ENCODE results near the gene GLO1.
"Not testable (repeated sequence)": the region's sequence is repeated elsewhere in the genome, so short reads cannot be mapped to it uniquely, and the experiment has no call there.

The GLO1 gene

GRCh38 chr6:38703949-38704590, 1.1 kb upstream of the GLO1 start:
- DNase-seq = no peak

- no peak for DNase-seq
Observed at GRCh38 chr6:38701551-38701950, 1.4 kb downstream of the GLO1 start.

- not testable (repeated sequence) for DNase-seq
Observed at GRCh38 chr6:38699702-38700101, 3.2 kb downstream of the GLO1 start.

DNA sequence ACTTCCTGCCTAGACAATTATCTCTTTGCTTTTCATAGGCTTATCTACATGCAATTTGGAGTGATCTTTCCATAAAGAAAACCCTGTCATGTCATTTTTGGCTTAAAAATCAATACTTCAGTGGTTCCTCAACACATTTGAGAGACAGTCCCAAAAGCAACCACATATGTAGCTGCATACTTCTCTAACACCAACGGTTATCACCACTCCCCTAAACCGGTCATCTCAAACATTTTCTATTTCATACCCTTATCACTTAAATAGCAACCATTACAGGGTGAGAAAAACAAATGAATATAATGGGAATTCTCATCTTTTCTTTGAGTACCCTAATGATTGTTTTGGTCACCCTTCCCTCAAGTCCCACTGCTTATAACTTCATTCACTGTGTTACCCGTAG, 5.1 kb downstream of the GLO1 start:
- no peak for DNase-seq

- DNase-seq = no peak
Observed at GRCh38 chr6:38696345-38696744, 6.6 kb downstream of the GLO1 start.

DNA sequence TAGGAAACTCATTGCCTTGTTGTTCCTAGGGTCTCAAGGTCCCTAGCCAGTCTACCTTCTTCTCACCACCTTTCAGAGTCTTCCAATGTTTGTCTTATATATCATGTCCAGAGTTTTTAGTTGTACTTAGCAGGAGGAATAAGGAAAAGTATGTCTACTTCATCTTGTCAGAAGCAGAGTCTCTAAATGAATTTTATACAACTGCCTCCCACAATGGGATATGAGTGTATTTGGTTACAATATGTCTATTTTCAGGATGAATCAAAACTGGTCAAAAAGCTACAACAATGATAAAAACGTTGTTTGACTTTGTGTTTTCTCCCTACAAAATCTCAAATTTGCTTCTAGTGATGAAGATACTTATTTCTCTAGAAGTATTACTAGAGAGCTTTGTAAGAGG, 7.0 kb downstream of the GLO1 start:
- DNase-seq = no peak

GRCh38 chr6:38695227-38695900, 7.6 kb downstream of the GLO1 start:
- no peak for DNase-seq

- DNase-seq = no peak
Observed at GRCh38 chr6:38688579-38689087, 14.3 kb downstream of the GLO1 start.

DNA sequence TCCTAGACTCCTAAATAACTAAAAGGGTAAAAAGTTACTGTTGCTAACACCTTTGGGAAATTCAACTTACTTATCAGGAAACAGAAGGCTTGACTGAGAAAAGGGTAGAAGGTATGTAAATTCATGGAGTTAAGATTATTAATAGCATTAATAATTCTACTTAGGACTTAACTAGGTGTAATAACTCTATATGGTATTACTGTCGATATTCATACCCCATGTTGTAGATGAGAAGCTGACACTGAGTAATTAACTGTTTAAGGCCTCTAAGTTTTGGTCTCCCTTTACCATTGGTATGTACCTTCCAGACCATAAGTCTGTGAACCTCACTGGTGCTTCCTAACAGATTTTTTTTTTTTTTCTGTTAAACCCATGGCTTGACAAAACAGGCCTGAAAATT, 15.4 kb downstream of the GLO1 start:
- DNase-seq = no peak

GRCh38 chr6:38687043-38687353, 15.9 kb downstream of the GLO1 start:
- no peak for DNase-seq

DNA sequence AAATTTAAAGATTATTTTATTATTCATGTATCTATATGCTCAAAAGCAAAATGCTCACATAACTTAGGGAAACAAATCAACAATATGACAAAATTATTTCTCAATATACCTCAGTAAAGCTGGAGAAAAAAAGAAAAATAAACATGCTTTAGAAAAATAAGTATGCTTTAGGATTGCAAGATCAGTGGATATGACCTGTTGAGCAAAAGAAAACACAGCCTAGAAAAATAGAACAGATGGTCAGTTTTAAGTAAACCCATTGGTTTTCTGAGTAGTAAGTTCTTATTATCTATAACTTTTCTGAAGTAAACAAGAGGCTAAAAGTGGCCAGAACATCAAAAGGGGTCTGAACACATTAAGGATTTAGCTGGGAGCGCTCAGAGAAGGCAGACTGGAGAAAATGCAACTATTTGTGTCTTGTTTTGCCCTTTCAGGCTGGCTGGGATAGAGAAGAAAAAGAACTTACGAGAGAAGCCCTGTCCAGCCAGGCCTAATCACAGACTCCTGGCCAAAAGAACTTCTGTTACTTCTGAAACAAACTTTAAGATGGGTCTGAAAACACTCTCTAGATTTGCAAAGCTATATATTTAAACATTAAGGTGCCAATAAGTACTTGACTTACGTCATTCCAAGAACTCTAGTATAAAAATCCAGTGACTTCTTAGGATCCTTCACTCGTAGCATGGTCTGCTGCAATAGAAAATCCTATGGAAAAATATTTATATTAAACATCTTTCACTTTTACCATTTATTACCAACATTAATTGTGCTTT, 16.5 kb downstream of the GLO1 start:
- DNase-seq = no peak

GRCh38 chr6:38684904-38685303, 18.0 kb downstream of the GLO1 start:
- no peak for DNase-seq

GRCh38 chr6:38684237-38684636, 18.7 kb downstream of the GLO1 start:
- no peak for DNase-seq

- no peak for DNase-seq
Observed at GRCh38 chr6:38681850-38682249, 21.1 kb downstream of the GLO1 start.

- DNase-seq = no peak
Observed at GRCh38 chr6:38679668-38680067, 23.3 kb downstream of the GLO1 start.

DNA sequence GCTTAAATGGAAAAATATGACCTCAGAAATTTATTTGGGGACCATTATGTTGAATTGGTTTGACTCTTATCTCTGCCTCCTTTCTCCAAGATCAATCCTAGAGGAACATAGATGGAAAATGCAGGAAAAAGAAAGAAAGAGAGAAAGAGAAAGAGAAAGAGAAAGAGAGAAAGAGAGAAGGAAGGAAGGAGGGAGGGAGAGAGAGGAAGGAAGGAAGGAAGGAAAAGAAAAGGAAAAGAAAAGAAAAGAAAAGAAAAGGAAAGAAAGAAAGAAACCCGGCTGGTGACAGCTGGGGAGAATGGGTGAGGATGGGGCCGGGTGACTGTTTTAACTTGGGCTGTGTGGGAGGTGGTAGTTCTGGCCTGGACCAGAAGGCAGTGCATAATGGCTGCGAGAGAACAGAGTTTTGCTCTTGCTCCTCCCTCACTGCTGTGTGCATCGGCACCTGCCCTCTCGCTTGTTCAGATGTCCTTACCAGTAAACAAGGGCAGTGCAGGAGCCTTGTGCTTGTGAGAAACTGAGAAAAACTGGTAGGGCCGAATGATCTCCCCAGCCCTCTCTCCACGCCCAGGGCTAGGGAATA, 24.7 kb downstream of the GLO1 start:
- no peak for DNase-seq

DNA sequence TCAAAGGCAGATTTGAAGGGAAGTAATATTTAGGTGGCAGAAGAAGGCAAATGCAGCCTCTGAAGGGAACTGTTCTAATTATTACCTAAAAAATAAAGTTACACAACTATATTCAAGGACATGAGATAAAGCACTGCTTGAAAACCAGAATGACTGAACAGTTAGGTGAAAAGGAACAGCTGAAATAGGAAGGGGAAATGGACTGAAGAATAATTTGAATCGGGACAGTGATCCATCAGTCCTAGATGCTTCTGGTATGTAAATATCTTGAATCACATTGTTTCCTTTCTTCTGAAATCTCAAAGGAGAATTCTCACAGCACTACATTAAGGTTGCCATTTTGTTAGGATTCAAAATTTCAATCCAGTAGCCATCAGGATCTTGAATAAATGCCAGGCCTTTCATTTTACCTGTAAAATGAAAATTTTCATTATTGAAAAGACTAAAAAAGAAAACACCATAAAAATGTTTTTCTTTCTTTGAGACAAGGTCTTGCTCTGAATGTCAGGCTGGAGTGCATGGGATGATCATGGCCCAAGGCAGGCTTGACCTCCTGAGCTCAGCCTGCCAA, 25.9 kb downstream of the GLO1 start:
- DNase-seq = no peak

- no peak for DNase-seq
Observed at GRCh38 chr6:38676236-38676973, 26.5 kb downstream of the GLO1 start.

DNA sequence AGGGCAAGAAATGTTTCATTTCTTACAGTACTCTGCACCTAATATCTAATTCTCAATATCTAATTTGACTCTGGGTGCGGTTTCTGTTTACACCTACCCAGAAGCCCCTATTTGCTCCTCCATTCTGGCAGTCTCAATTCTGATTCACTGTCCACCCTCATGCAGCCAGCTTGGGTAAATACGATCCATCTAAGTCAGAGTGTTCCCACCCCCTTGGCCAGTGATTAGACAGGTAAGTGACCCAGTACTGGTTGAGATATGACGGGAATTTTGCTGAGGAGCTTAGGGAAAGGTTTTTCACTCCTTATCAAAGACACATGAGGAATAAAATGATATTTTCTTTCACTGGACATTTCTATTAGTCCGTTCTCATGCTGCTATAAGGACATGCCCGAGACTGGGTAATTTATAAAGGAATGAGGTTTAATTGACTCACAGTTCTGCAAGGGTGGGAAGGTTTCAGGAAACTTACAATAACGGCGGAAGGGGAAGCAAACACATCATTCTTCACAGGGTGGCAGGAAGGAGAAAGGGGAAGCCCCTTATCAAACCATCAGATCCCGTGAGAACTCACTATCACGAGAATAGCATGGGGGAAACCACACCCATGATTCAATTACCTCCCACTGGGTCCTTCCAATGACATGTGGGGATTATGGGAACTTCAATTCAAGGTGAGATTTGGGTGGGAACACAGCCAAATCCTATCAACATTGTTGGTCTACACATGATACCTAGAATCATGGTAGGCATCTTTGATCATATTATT, 29.4 kb downstream of the GLO1 start:
- DNase-seq = no peak

DNA sequence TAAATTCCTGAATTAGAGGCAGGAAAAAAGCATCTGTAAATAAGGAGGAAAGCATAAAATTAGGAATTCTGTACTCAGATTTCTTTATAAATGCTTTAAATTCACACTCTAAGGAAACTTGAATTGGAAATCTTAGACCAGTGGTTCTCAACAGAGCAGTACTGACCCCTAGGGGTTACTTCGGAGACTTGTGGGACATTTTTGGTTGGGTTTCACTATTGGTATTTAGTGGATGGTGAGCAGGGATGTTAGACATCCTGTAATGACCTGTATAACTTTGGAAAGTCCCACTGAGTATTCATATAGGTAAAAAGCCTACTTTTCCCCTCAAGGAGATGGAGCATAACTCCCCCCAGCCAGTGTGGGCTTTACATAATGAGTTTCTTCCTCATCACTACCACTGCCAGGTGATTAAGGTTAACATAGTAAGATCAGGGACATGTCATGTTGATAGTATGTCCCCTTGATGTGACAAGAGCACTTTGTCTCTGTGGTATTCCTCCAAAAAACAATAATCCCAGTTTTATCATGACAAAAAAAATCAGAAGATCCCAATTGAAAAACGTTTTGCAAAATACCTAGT, 31.0 kb downstream of the GLO1 start:
- peak; percentile 50 for DNase-seq

DNA sequence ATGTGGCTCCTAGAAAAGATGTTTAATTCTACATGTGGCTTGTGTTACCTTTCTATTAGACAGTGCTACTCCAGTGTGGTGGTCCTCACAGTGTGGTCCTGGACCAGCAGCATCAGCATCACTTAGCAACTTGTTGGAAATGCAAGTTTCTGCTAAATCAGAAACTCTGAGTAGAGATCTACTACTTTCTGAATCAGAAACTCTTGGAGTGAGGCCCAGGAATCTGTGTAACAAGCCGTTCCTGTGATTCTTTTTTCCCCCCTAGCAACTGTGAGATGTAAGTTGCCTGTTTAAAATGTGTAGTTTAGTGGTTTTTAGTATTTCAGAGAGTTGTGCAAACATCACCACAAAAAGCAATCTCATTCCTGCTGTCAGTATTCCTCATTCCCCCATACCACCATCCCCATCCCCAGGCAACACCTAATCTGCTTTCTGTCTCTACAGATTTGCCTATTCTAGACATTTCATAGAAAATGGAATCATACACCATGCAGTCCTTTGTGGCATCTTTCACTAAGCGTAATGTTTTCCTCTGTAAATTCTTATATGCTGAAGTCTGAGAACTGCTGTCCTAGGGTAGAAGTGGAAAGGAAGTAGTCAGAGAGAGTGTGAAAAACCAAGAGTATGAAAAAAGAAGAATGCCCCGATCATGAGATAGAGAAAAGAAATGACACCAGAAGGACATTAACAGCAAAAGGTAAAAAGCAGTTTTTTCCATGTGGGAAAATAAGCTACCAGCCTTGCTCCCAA, 44.4 kb downstream of the GLO1 start:
- DNase-seq = no peak
